Cardiac fibroblast (primary cell): Measurements from ENCODE around the gene JADE2.
"Not testable (repeated sequence)": the region's sequence is repeated elsewhere in the genome, so short reads cannot be mapped to it uniquely, and the experiment has no call there.

Experiments
- DNase-seq, 2 donors: peaks; one replicate each; pipeline versions ENCODE4 v3.0.0 to v3.0.0-alpha.2; 2010; ENCODE audit warnings: low read depth in 2 of 2
- H3K4me3 ChIP-seq, 2 donors: replicated peaks in 1 of 2; 1 replicate in 1 of 2; 2 replicates in 1 of 2; pipeline ENCODE4 v1.5.1; 2011; ENCODE audit warnings: low read depth in 2 of 2, low read length in 2 of 2, mild to moderate bottlenecking in 2 of 2, moderate library complexity in 1 of 2
- TF ChIP-seq, protein P1 (sequence below): IDR thresholded peaks from one replicate; pipeline ENCODE4 v1.5.1; 2011; ENCODE audit warnings: low read depth, mild to moderate bottlenecking, low read length, inconsistent platforms

The JADE2 gene

DNA sequence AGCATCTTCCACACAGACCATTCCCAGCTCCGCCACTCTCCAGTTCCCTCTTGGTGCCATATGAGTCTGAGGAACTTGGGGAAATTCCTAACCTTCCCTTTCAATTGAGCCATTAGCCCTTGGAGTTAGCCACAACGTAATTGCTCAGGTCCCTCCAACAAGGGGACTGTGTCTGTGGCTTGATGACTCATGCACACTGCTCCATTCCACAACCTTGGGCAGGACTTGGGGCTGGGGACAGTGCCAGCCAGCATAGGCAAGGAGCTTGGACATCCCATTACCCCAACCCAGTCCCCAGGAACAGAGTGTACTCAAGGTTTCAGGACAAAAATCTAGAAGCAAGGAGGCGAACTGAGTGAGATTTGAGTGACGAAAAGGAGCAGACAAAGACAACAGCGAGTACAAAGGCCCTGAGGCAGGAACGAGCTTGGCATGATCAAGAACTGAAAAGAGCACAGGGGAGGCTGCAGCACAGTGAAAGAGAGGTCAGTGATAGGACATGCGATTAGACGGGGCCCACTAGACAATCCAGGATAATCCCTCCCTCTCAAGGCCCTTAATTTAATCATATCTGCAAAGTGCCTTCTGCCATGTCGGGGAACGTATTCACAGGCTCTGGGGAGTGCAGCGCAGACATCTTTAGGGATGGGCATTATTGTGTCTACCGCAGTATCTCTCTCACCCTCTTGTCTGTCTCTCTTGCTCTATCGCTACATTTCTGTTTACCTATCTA, 16.0 kb upstream of the JADE2 start:
- no peak overlapping the region for H3K4me3 ChIP-seq
- TF ChIP-seq, protein P1, sequence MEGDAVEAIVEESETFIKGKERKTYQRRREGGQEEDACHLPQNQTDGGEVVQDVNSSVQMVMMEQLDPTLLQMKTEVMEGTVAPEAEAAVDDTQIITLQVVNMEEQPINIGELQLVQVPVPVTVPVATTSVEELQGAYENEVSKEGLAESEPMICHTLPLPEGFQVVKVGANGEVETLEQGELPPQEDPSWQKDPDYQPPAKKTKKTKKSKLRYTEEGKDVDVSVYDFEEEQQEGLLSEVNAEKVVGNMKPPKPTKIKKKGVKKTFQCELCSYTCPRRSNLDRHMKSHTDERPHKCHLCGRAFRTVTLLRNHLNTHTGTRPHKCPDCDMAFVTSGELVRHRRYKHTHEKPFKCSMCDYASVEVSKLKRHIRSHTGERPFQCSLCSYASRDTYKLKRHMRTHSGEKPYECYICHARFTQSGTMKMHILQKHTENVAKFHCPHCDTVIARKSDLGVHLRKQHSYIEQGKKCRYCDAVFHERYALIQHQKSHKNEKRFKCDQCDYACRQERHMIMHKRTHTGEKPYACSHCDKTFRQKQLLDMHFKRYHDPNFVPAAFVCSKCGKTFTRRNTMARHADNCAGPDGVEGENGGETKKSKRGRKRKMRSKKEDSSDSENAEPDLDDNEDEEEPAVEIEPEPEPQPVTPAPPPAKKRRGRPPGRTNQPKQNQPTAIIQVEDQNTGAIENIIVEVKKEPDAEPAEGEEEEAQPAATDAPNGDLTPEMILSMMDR = no peak
- peak; percentile 45 to 51 for DNase-seq

DNA sequence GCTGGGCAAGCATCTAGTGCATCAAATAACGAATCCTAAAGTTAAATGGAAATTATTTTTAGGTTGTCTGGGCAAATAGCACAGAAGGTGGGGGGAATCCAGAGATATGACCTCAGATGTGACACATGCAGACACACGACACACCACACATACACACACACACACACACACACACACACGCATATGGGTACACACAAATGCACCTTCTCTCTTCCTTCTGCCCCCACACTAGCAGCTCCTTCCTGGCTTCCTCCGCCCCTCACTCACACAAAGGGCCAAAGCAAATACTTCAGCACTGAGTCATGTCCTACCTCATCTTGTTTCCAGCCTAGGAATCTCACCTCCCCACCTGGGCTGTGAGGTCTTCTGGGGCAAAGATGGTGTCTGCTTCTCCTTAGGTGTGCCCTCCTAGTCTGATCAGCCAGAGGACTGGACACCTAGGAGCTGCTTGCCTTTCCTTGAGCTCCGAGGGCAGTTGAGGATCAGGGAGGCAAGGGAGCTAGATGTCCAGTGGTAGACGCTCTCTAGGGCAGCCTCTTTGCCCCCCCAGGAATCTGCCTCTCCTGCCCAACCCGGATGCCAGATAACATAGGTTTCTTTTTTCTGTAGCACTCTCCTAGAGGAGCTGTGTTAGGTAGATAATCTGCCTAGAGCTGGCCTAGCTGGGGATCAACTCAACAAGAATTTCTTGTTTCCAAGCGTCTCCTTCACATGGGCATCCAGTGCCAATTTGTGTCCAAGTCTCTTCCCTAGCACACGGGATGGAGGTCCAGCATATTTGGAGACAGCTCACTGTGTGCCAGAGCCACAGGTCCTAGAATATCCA, 14.3 kb upstream of the JADE2 start:
- TF ChIP-seq, protein P1 = no peak
- no peak overlapping the region for H3K4me3 ChIP-seq
- DNase-seq = peak; percentile 33 to 61

DNA sequence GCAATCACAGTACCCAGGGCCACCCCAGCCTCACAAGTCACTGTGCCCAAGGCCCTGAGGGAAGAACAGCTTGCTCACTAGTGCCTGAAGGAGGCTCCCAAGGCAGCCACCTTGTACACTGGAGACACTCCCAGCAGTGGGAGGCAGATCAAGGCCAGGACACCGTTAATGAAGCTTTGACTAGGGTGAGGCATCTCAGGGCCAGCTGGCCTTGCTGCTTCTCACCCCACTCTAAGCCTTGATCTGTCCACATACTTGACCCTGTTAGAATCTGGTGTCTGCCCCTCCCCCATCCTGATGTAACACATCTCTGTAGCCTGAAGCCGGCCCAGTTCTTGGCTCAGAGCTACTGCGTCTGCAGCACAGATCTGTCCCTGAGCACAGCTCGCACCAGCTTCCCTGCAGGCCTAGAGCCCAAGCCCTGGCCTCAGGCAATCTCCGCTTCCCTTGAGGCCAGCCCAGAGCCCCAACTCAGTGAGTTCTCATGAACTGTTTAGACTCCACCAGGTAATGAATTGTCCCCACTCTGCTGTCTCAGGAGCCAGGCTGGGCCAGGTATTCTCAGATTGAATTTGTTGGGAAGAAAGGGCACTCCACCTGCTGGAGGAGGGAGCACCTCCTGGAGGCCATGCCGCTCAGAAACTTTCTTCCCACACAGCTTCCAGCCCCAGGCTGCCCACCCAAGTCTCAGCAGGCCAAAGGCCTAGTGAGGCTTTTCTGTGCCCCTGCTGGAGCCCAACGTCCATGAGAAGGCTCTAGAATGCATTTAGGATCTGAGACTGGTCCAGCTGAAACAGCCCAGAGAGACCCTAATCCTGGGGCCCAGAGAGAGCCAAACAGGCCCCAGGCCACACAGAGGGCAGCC, 13.4 kb upstream of the JADE2 start:
- TF ChIP-seq, protein P1 = no peak
- H3K4me3 ChIP-seq = no peak overlapping the region
- peak; percentile 74 to 86 for DNase-seq

DNA sequence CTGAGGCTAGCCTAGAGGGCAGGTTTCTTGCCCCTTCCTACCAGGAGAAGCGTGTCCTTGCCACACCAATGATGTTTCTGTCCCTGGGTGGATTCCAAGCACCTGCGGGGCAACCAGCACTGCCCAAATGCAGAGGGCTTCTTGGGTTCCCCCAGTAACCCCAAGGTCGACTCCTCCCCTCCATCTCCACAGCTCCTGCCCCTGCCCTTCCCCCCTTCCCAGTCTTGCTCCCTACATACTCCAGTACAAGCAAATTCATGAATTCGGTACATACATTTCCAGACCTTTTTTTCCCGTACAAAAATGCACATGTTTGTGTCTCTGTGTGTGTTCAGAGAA, 12.8 kb upstream of the JADE2 start:
- TF ChIP-seq, protein P1 = no peak
- H3K4me3 ChIP-seq = no peak overlapping the region
- no peak for DNase-seq

DNA sequence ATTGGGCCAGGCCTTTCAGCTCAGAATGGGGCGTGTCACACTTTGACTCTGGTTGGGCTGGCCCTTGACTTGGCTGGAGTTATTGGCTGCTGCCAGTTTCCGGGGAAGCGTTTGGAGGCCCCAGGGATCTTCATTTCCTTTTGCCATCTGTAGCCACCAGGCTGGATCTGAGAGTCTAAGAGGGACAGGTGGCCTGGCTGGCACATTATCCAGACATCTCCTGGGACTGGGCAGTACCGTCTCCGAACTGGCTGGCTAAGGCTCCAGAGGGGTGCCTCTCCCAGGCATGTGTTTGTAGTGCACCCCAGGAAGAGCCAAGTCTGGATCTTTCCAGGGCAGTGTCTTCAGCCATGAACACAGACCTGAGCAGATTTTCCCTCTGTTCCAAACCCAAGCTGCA, 9.7 kb upstream of the JADE2 start:
- DNase-seq = no peak
- no peak overlapping the region for H3K4me3 ChIP-seq
- TF ChIP-seq, protein P1 = no peak

DNA sequence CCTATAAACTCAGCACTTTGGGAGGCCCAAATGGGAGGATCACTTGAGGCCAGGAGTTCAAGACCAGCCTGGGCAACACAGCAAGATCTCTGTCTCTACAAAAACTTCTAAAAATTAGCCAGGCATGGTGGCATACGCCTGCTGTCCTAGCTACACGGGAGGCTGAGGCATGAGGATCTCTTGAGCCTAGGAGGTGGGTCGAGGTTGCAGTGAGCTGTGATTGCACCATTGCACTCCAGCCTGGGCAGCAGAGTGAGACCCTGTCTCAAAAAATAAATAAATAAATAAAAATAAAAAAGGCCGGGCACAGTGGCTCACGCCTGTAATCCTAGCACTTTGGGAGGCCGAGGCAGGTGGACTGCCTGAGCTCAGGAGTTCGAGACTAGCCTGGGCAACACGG, 8.5 kb upstream of the JADE2 start:
- not testable (repeated sequence) for DNase-seq, H3K4me3 ChIP-seq

DNA sequence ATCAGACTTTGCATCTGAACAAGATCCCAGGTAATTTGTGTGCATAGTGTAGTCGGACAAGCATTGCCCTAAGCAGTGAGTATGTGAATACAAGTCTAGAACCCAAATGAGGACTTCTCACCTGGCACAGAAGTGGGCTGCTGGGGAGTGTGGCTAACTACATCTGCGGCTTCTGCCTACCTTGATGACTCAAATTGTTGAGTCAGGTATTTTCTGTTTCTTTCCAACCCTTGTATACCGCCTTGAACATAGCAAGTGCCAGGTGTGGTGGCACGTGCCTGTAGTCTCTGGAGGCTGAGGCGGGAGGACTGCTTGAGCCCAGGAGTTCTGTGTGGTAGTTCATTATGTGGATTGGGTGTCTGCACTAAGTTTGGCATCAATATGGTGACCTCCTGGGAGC, 7.9 kb upstream of the JADE2 start:
- no peak for DNase-seq
- no peak overlapping the region for H3K4me3 ChIP-seq
- TF ChIP-seq, protein P1 = no peak
